Endothelial cell of umbilical vein (primary cell): ENCODE results near the gene CAPS. TPM values are rescaled to one million over a fixed set of nuclear protein-coding genes. Genes with fewer than 3 reads are reported as not detected.

Experiments
- BruUV-seq: library from RNA; stranded (reverse); fragments of 400-500 nt; replicated peaks from 2 replicates; lab custom pipeline; 2021; lab: Mats Ljungman, UMichigan
- CTCF ChIA-PET: fragments of 300-600, 350-600 bp; sonication (Branson Sonifier 250); formaldehyde crosslinking; loops from one replicate; lab custom pipeline; 2021; ENCODE audit warnings: antibody characterized with exemption, inconsistent platforms; lab: Charles Lee
- POLR2A ChIA-PET: fragments of 300-600, 350-600 bp; sonication (Branson Sonifier 250); formaldehyde crosslinking; loops from one replicate; lab custom pipeline; 2021; ENCODE audit warnings: antibody characterized with exemption, inconsistent platforms; lab: Charles Lee
- DNase-seq: peaks from one replicate; pipeline ENCODE4 v3.0.0-alpha.2; 2011; ENCODE audit warnings: low read depth, low spot score
- FAIRE-seq: peaks from 2 replicates; lab custom pipeline; 2011; peaks lifted over from hg19 to GRCh38; lab: Jason Lieb, UNC
- H2AFZ ChIP-seq: 2 replicates; pipeline ENCODE4 v1.6.0; 2012; ENCODE audit warnings: low read depth, low read length, control low read depth, inconsistent platforms
- H3K27ac ChIP-seq: 2 replicates; pipeline ENCODE4 v1.5.1; 2011; ENCODE audit warnings: low read depth, mild to moderate bottlenecking, control low read depth, low read length, moderate library complexity; ENCODE audit not compliant: insufficient read depth
- H3K27me3 ChIP-seq, 2 experiments: 2 replicates each; pipeline versions ENCODE4 v1.6.0 to v1.6.1; 2011; ENCODE audit warnings: low read length in 2 of 2, mixed read lengths in 1 of 2; ENCODE audit not compliant: control insufficient read depth in 2 of 2, insufficient read depth in 2 of 2
- H3K36me3 ChIP-seq, 2 experiments: 2 replicates in 1 of 2; 3 replicates in 1 of 2; pipeline ENCODE4 v1.5.1; 2011; ENCODE audit warnings: low read length in 2 of 2, mild to moderate bottlenecking in 1 of 2, moderate library complexity in 1 of 2; ENCODE audit not compliant: control insufficient read depth in 2 of 2, insufficient read depth in 2 of 2; ENCODE audit errors: extremely low read depth in 1 of 2
- H3K4me1 ChIP-seq: 3 replicates; pipeline ENCODE4 v1.5.1; 2011; ENCODE audit warnings: mild to moderate bottlenecking, low read length; ENCODE audit not compliant: control insufficient read depth, insufficient read depth; ENCODE audit errors: extremely low read depth
- H3K4me2 ChIP-seq: 2 replicates; pipeline ENCODE4 v1.6.1; 2011; ENCODE audit warnings: low read length, control low read depth, mixed read lengths; ENCODE audit not compliant: insufficient read depth
- H3K4me3 ChIP-seq, 3 experiments: fragments of 200-600 bp in 1 of 3; sonication (generic), shearing (Covaris generic) in 1 of 3; replicated peaks in 1 of 3; 2 replicates each; pipeline ENCODE4 v1.5.1; 2011 to 2016; ENCODE audit warnings: control low read depth in 3 of 3, low read length in 3 of 3, mild to moderate bottlenecking in 2 of 3, inconsistent platforms in 1 of 3, low read depth in 1 of 3, moderate library complexity in 1 of 3; ENCODE audit not compliant: insufficient read depth in 1 of 3
- H3K79me2 ChIP-seq: 2 replicates; pipeline ENCODE4 v1.6.0; 2012; ENCODE audit warnings: low read length, inconsistent platforms; ENCODE audit not compliant: control insufficient read depth, insufficient read depth
- H3K9ac ChIP-seq: replicated peaks from 2 replicates; pipeline ENCODE3; 2011; ENCODE audit warnings: low read length, control low read depth; ENCODE audit not compliant: insufficient read depth; ENCODE audit errors: extremely low read depth
- H3K9me1 ChIP-seq: replicated peaks from 3 replicates; pipeline ENCODE4 v1.6.0; 2011; ENCODE audit warnings: mild to moderate bottlenecking, low read length; ENCODE audit not compliant: control insufficient read depth, insufficient read depth; ENCODE audit errors: extremely low read depth
- H3K9me3 ChIP-seq: replicated peaks from 2 replicates; pipeline ENCODE4 v1.5.1; 2012; ENCODE audit warnings: low read length, inconsistent platforms; ENCODE audit not compliant: control insufficient read depth, insufficient read depth
- H4K20me1 ChIP-seq: replicated peaks from 2 replicates; pipeline ENCODE3; 2011; ENCODE audit warnings: mild to moderate bottlenecking, low read length; ENCODE audit not compliant: control insufficient read depth, insufficient read depth; ENCODE audit errors: extremely low read depth
- CTCF ChIP-seq, 2 donors: IDR thresholded peaks; 1 replicate in 1 of 2; 2 replicates in 1 of 2; pipeline ENCODE4 v1.5.1; 2011; ENCODE audit warnings: low read length in 2 of 2, mild to moderate bottlenecking in 2 of 2, moderate library complexity in 2 of 2, control low read depth in 1 of 2, inconsistent platforms in 1 of 2, low read depth in 1 of 2; ENCODE audit not compliant: insufficient read depth in 1 of 2; ENCODE audit errors: extremely low read depth in 1 of 2
- EZH2 ChIP-seq: IDR thresholded peaks from 2 replicates; pipeline ENCODE4 v1.6.1; 2012; ENCODE audit warnings: borderline replicate concordance, low read depth, mild to moderate bottlenecking, moderate library complexity, low read length, inconsistent platforms; ENCODE audit not compliant: severe bottlenecking
- FOS ChIP-seq: IDR thresholded peaks from 2 replicates; pipeline ENCODE4 v1.6.1; 2011; ENCODE audit warnings: mild to moderate bottlenecking, low read length, moderate library complexity, borderline replicate concordance; ENCODE audit not compliant: insufficient read depth
- GATA2 ChIP-seq: IDR thresholded peaks from 2 replicates; pipeline ENCODE4 v1.7.0; 2011; ENCODE audit warnings: low read depth, mild to moderate bottlenecking, moderate library complexity, mixed read lengths, low read length; ENCODE audit not compliant: insufficient read length, insufficient read depth
- JUN ChIP-seq: IDR thresholded peaks from 2 replicates; pipeline ENCODE4 v1.6.1; 2011; ENCODE audit warnings: borderline replicate concordance, low read depth; ENCODE audit not compliant: insufficient read length, insufficient read depth
- MAX ChIP-seq: IDR thresholded peaks from 2 replicates; pipeline ENCODE4 v1.6.1; 2011; ENCODE audit not compliant: insufficient read depth, insufficient read length
- MYC ChIP-seq: IDR thresholded peaks from one replicate; pipeline ENCODE4 v1.6.1; 2011; ENCODE audit warnings: mild to moderate bottlenecking, low read depth, low read length
- POLR2A ChIP-seq: IDR thresholded peaks from 2 replicates; pipeline ENCODE4 v1.6.1; 2012; ENCODE audit warnings: low read depth, mild to moderate bottlenecking, control low read depth, low read length
- POLR2AphosphoS5 ChIP-seq: IDR thresholded peaks from 2 replicates; pipeline ENCODE4 v1.6.1; 2012; ENCODE audit warnings: low read depth, mild to moderate bottlenecking, control low read depth, low read length, moderate library complexity; ENCODE audit not compliant: insufficient read depth
- dilution Hi-C: fragments of 300-500 bp; cut with MboI; formaldehyde crosslinking; loops from one replicate; pipeline ENCODE4 v1.15.0; 2019; ENCODE audit warnings: low sequenced_read_pairs; ENCODE audit not compliant: extremely low pct_ligation_motif_present
- intact Hi-C: fragments of 100-400 bp; cut with micrococcal nuclease; formaldehyde crosslinking; loops from one replicate; pipeline ENCODE4 v1.10.0; 2022
- polyA plus RNA-seq, 4 experiments: library from polyadenylated mRNA; depleted of rRNA in 3 of 4; stranded (reverse) in 3 of 4; unstranded in 1 of 4; fragments of >200 nt; gene quantifications; 2 replicates each; pipeline versions ENCODE4 v1.2.1 to v1.2.3, GENCODE V29; 2011 to 2012; ENCODE audit warnings: missing spikeins in 1 of 4
- total RNA-seq: library from RNA; stranded (reverse); gene quantifications from 2 replicates; pipeline ENCODE4 v1.2.3, GENCODE V29; 2021

The CAPS gene
- total and polyA plus RNA-seq, 2 donors (not counting 3 experiments of a cell fraction or from before 2014, with no cell fraction given), result 6.9 to 8.9 TPM

- BruUV-seq, result no TSS peak
- dilution Hi-C loops, result no loop called here
- Histone ChIP-seq H3K4me1 (no peaks in the 10 kb centered on the region), H3K9me1 (no peaks in the 10 kb centered on the region), H3K4me2 (no peak overlapping the region), H2AFZ (no peak overlapping the region), H3K9me3 (no peaks in the 10 kb centered on the region), H3K27ac (no peak overlapping the region), H3K9ac (no peak overlapping the region), H3K4me3 (no peak overlapping the region), H3K79me2 (no peaks in the 10 kb centered on the region), H3K27me3 (no peaks in the 10 kb centered on the region), H3K36me3 (peaks cover 7 to 57% of the 10 kb centered on the region in 2 experiments), H4K20me1 (no peaks in the 10 kb centered on the region)
- intact Hi-C loops, result no loop called here
- FAIRE-seq (no peak), DNase-seq (no peak)
- ChIA-PET POLR2A (no interaction called here), CTCF (interaction anchor here (2.7 kb wide), 1 partner anchor 99 kb away, joined by 7 read pairs; no protein-coding TSS in a partner anchor)
- TF ChIP-seq MYC, result no peak
- TF ChIP-seq POLR2A, result no peak
- TF ChIP-seq POLR2AphosphoS5, result no peak
- no peak for TF ChIP-seq JUN
- no peak for TF ChIP-seq CTCF (IDR thresholded peaks at IDR 0.05; ENCODE audit: extremely low read depth in 1 of 2, insufficient read depth in 1 of 2, low read depth in 1 of 2, low read length in 2 of 2)
- TF ChIP-seq FOS, result no peak
- TF ChIP-seq MAX, result no peak
- TF ChIP-seq EZH2, result no peak
- no peak for TF ChIP-seq GATA2
Observed at GRCh38 chr19:5923356-5923755, 9.3 kb downstream of the CAPS start.
